ENCODE results near the gene POLD2. TPM values are rescaled to one million over a fixed set of nuclear protein-coding genes. Genes with fewer than 3 reads are reported as not detected.

The POLD2 gene
- total RNA-seq, 1 experiment from 2014 or later: 154 TPM

GRCh38 chr7:44138698-44139097 is 15.3 kb upstream of the POLD2 start (continued):
- TF ChIP-seq TCF7 (CRISPR knock-in tag; IDR thresholded peaks at IDR 0.05; ENCODE audit: low read depth) (no peak), GRHL2 (CRISPR knock-in tag; IDR thresholded peaks at IDR 0.05; ENCODE audit: insufficient replicate concordance, severe bottlenecking) (no peak), ZNF396 (CRISPR knock-in tag; IDR thresholded peaks at IDR 0.05; ENCODE audit: borderline replicate concordance) (no peak)

- TF ChIP-seq USF1 (CRISPR knock-in tag; IDR thresholded peaks at IDR 0.05) (no peak), ARID4B (CRISPR knock-in tag; IDR thresholded peaks at IDR 0.05; ENCODE audit: borderline replicate concordance) (no peak), ZBTB43 (CRISPR knock-in tag; IDR thresholded peaks at IDR 0.05) (no peak), ZNF263 (CRISPR knock-in tag; IDR thresholded peaks at IDR 0.05; ENCODE audit: low read depth) (no peak)
- DNase-seq (ENCODE audit: low spot score) (no peak), ATAC-seq (no peak)
- CTCF ChIA-PET: no interaction called here
- POLR2A ChIA-PET: no interaction called here
- Mint-ChIP-seq H3K9me3 (no peaks in the 10 kb centered on the region), H3K27me3 (ENCODE audit: low read depth) (peaks cover 15% of the 10 kb centered on the region), H3K27ac (no peak overlapping the region), H3K4me3 (no peak overlapping the region), H3K36me3 (no peaks in the 10 kb centered on the region), H3K4me1 (peaks cover 13% of the 10 kb centered on the region)
Observed at GRCh38 chr7:44136731-44137130, 13.4 kb upstream of the POLD2 start.

- Mint-ChIP-seq H3K27ac (no peak overlapping the region), H3K36me3 (no peaks in the 10 kb centered on the region), H3K4me3 (no peak overlapping the region), H3K9me3 (no peaks in the 10 kb centered on the region), H3K27me3 (ENCODE audit: low read depth) (peaks cover 24% of the 10 kb centered on the region), H3K4me1 (peaks cover 18% of the 10 kb centered on the region)
- DNase-seq (ENCODE audit: low spot score) (no peak), ATAC-seq (no peak)
- ChIA-PET CTCF (interaction anchor here (0.5 to 1.0 kb wide), 2 partner anchors 11 to 50 kb away, joined by 3 read pairs; no protein-coding TSS in a partner anchor), POLR2A (no interaction called here)
- no peak for TF ChIP-seq TP53 (CRISPR knock-in tag; IDR thresholded peaks at IDR 0.05)
- no peak for TF ChIP-seq RORB (CRISPR knock-in tag; IDR thresholded peaks at IDR 0.05)
- TF ChIP-seq USF1 (CRISPR knock-in tag; IDR thresholded peaks at IDR 0.05): no peak
- TF ChIP-seq E2F4 (CRISPR knock-in tag; IDR thresholded peaks at IDR 0.05; ENCODE audit: borderline replicate concordance, low read depth): no peak
Observed at GRCh38 chr7:44134943-44135628, 11.7 kb upstream of the POLD2 start.

GRCh38 chr7:44133295-44133694 is 9.9 kb upstream of the POLD2 start:
- Mint-ChIP-seq H3K4me3 (no peak overlapping the region), H3K9me3 (no peaks in the 10 kb centered on the region), H3K27ac (no peak overlapping the region), H3K27me3 (ENCODE audit: low read depth) (peaks cover 30% of the 10 kb centered on the region), H3K4me1 (peaks cover 18% of the 10 kb centered on the region), H3K36me3 (no peaks in the 10 kb centered on the region)
- DNase-seq (ENCODE audit: low spot score): no peak
- no peak for ATAC-seq
- ChIA-PET CTCF (interaction anchor here (0.8 to 1.3 kb wide), 4 partner anchors 9 to 215 kb away, joined by 3 to 4 read pairs (median 4); no protein-coding TSS in a partner anchor), POLR2A (no interaction called here)
- TF ChIP-seq RORB (CRISPR knock-in tag; IDR thresholded peaks at IDR 0.05) (no peak), SOX15 (CRISPR knock-in tag; IDR thresholded peaks at IDR 0.05) (no peak), ARID4B (CRISPR knock-in tag; IDR thresholded peaks at IDR 0.05; ENCODE audit: borderline replicate concordance) (no peak), GABPB1 (CRISPR knock-in tag; IDR thresholded peaks at IDR 0.05) (no peak), NR3C1 (CRISPR knock-in tag; conservative IDR thresholded peaks at IDR 0.05; ENCODE audit: low read depth) (no peak), TEAD4 (CRISPR knock-in tag; IDR thresholded peaks at IDR 0.05) (no peak), FOXK1 (CRISPR knock-in tag; IDR thresholded peaks at IDR 0.05) (no peak), NR2C2 (CRISPR knock-in tag; IDR thresholded peaks at IDR 0.05) (no peak), GRHL2 (CRISPR knock-in tag; IDR thresholded peaks at IDR 0.05; ENCODE audit: insufficient replicate concordance, severe bottlenecking) (no peak)

All from WTC11 (cell line).